Kidney (tissue), 14 donors: Measurements from ENCODE around the gene NHEJ1. TPM values are rescaled to one million over a fixed set of nuclear protein-coding genes. Genes with fewer than 3 reads are reported as not detected.

Experiments used
- DNase-seq, 5 donors: peaks; one replicate each; pipeline ENCODE4 v3.0.0-alpha.2; 2013 to 2020
- FAIRE-seq: peaks from 2 replicates; lab custom pipeline; 2012; peaks lifted over from hg19 to GRCh38; lab: Jason Lieb, UNC
- H3K27ac ChIP-seq, 2 donors: one replicate each; pipeline ENCODE4 v1.7.0; 2013; ENCODE audit warnings: low read depth in 2 of 2, low read length in 2 of 2, inconsistent platforms in 1 of 2
- H3K27me3 ChIP-seq: one replicate; pipeline ENCODE4 v1.7.1; 2013; ENCODE audit warnings: low read length, inconsistent platforms; ENCODE audit not compliant: control insufficient read depth, insufficient read depth
- H3K36me3 ChIP-seq, 3 donors: one replicate each; pipeline versions ENCODE4 v1.7.0 to v1.7.1; 2013; ENCODE audit warnings: low read length in 3 of 3, control low read depth in 1 of 3, inconsistent platforms in 1 of 3; ENCODE audit not compliant: insufficient read depth in 3 of 3, control insufficient read depth in 2 of 3
- H3K4me1 ChIP-seq, 3 donors: one replicate each; pipeline versions ENCODE4 v1.7.0 to v1.7.1; 2013; ENCODE audit warnings: low read length in 3 of 3, inconsistent platforms in 1 of 3, low read depth in 1 of 3; ENCODE audit not compliant: control insufficient read depth in 2 of 3, insufficient read depth in 2 of 3
- H3K4me3 ChIP-seq, 3 donors: one replicate each; pipeline versions ENCODE4 v1.7.0 to v1.8.1; 2013; ENCODE audit warnings: low read length in 3 of 3, control low read depth in 1 of 3, inconsistent platforms in 1 of 3
- H3K9ac ChIP-seq, 3 donors: one replicate each; pipeline versions ENCODE4 v1.7.0 to v1.7.1; 2013; ENCODE audit warnings: low read length in 3 of 3, control low read depth in 1 of 3, inconsistent platforms in 1 of 3
- H3K9me3 ChIP-seq, 3 donors: one replicate each; pipeline versions ENCODE4 v1.7.0 to v1.7.1; 2013; ENCODE audit warnings: low read length in 3 of 3, control low read depth in 1 of 3, inconsistent platforms in 1 of 3; ENCODE audit not compliant: control insufficient read depth in 2 of 3, insufficient read depth in 1 of 3
- intact Hi-C: fragments of 100-400 bp; cut with DNase I; formaldehyde crosslinking; loops from one replicate; pipeline ENCODE4 v1.11.1; 2022
- polyA plus RNA-seq: library from polyadenylated mRNA; stranded (reverse); fragments of 350-450 nt; fragmentation: Illumina TruSeq; extraction: RNeasy Lipid Tissue Mini Kit (QIAGEN cat#74804); gene quantifications from one replicate; pipeline ENCODE4 v1.2.3, GENCODE V29; 2014; ENCODE audit warnings: low read depth, low replicate concordance; ENCODE audit not compliant: insufficient read depth
- total RNA-seq: library from RNA; stranded (reverse); fragmentation: NEBNext Ultra II Directional; extraction: Animal tissue kit (Norgen Biotek cat#: 25700); gene quantifications from one replicate; pipeline ENCODE4 v1.2.1, GENCODE V29; 2021
- TF ChIP-seq, protein P1 (sequence below): IDR thresholded peaks from 3 replicates; pipeline ENCODE4 v1.5.1; 2012; ENCODE audit warnings: mild to moderate bottlenecking, moderate library complexity, borderline replicate concordance; ENCODE audit not compliant: insufficient read depth; ENCODE audit errors: extremely low read depth
- donor health status: control.
- donor health status: control.
- donor health status: control.
- donor health status: control.
- donor health status: control.
- donor health status: DM: yes; HTN: yes; CAD: no.
- donor health status: Normal renal cell carcinoma (clear cell type).

NHEJ1 gene
- total and polyA plus RNA-seq, 2 donors from 2014 or later = 17.5 to 17.7 TPM

DNA sequence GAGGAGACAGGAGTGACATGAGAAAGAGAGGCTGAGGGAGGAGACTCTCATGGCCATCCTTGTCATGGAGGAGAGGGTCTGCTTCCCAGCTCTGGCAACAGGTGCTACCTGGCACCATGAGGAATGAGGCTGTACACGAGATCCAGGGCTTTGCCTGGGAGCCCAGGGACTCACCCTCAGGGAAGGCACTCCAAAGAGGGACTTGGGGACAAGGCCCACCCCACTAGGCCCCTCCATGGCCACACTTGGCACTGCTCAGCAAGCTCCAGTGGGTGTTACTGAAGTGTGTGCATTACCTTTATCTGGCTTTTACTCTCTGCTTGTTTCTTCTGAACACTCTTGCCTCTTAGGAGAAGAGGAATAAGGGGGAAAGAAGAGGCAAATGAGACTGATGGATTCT is 122.0 kb downstream of the NHEJ1 start:
- TF ChIP-seq, protein P1, sequence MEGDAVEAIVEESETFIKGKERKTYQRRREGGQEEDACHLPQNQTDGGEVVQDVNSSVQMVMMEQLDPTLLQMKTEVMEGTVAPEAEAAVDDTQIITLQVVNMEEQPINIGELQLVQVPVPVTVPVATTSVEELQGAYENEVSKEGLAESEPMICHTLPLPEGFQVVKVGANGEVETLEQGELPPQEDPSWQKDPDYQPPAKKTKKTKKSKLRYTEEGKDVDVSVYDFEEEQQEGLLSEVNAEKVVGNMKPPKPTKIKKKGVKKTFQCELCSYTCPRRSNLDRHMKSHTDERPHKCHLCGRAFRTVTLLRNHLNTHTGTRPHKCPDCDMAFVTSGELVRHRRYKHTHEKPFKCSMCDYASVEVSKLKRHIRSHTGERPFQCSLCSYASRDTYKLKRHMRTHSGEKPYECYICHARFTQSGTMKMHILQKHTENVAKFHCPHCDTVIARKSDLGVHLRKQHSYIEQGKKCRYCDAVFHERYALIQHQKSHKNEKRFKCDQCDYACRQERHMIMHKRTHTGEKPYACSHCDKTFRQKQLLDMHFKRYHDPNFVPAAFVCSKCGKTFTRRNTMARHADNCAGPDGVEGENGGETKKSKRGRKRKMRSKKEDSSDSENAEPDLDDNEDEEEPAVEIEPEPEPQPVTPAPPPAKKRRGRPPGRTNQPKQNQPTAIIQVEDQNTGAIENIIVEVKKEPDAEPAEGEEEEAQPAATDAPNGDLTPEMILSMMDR = no peak
- no peaks in the 10 kb centered on the region for H3K4me1 ChIP-seq
- intact Hi-C loops = no loop called here
- H3K36me3 ChIP-seq = no peaks in the 10 kb centered on the region
- H3K4me3 ChIP-seq = no peak overlapping the region
- no peaks in the 10 kb centered on the region for H3K9me3 ChIP-seq
- H3K27ac ChIP-seq = no peak overlapping the region
- DNase-seq (peak in 1 of 5 donors; percentile 34), FAIRE-seq (no peak)
- H3K9ac ChIP-seq = no peak overlapping the region
- peaks cover 8% of the 10 kb centered on the region for H3K27me3 ChIP-seq

- intact Hi-C loops = no loop called here
- FAIRE-seq = no peak
Observed at GRCh38 chr2:219037783-219038499, 122.7 kb downstream of the NHEJ1 start.

DNA sequence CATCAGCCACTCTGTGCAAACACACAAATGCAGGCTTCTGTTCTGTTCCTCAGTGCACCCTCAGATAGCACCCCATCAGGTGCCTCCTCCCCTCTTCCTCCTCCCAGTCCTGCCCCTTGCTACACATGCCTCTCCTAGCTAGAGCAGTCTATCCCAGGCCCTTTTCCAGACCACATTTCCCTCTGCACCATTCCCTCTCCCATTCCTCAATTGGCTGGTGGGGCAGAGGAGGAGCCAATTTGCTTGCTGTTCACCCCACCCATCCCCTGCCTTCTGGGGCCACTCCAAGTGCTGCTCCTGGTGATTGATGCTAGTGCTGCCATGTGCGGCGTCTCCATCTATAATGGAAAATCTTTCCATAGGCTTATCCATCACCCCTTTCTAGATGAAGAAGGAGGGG is 124.7 kb downstream of the NHEJ1 start:
- Histone ChIP-seq H3K27ac (no peak overlapping the region), H3K27me3 (peaks cover 7% of the 10 kb centered on the region), H3K36me3 (no peaks in the 10 kb centered on the region), H3K4me1 (no peaks in the 10 kb centered on the region), H3K9ac (no peak overlapping the region), H3K9me3 (no peaks in the 10 kb centered on the region), H3K4me3 (no peak overlapping the region)
- intact Hi-C loops = no loop called here
- no peak for FAIRE-seq
- DNase-seq = peak in 1 of 5 donors; percentile 23
- TF ChIP-seq, protein P1 = no peak

More at GRCh38 chr2:219037783-219038499, 122.7 kb downstream of the NHEJ1 start:
- H3K4me1 ChIP-seq = no peaks in the 10 kb centered on the region
- no peaks in the 10 kb centered on the region for H3K9me3 ChIP-seq
- no peak overlapping the region for H3K9ac ChIP-seq
- TF ChIP-seq, protein P1 = no peak
- peak in 1 of 5 donors; percentile 38 for DNase-seq
- H3K27me3 ChIP-seq = peaks cover 8% of the 10 kb centered on the region
- H3K4me3 ChIP-seq = no peak overlapping the region
- H3K36me3 ChIP-seq = no peaks in the 10 kb centered on the region
- H3K27ac ChIP-seq = no peak overlapping the region
